Spinal cord (tissue), 10 donors: ENCODE measurements around the gene HHIP. TPM values are rescaled to one million over a fixed set of nuclear protein-coding genes. Genes with fewer than 3 reads are reported as not detected.
A peak's percentile ranks its signal among the peaks of the same experiment; 100 is the strongest.

Experiments
- DNase-seq, 6 donors: peaks; one replicate each; pipeline versions ENCODE4 v3.0.0 to v3.0.0-alpha.2; 2013 to 2015; ENCODE audit warnings: low spot score in 6 of 6, low read depth in 4 of 6
- H3K27ac ChIP-seq: one replicate; pipeline ENCODE4 v1.5.1; 2013; ENCODE audit warnings: low read depth, low read length, control low read depth
- H3K27me3 ChIP-seq: one replicate; pipeline ENCODE4 v1.6.1; 2013; ENCODE audit warnings: low read length; ENCODE audit not compliant: control insufficient read depth, insufficient read depth
- H3K36me3 ChIP-seq: one replicate; pipeline ENCODE4 v1.6.1; 2013; ENCODE audit warnings: low read length; ENCODE audit not compliant: control insufficient read depth, insufficient read depth
- H3K4me1 ChIP-seq: one replicate; pipeline ENCODE4 v1.6.1; 2013; ENCODE audit warnings: low read length; ENCODE audit not compliant: control insufficient read depth, insufficient read depth
- H3K4me3 ChIP-seq: one replicate; pipeline ENCODE4 v1.5.1; 2013; ENCODE audit warnings: low read depth, low read length, control low read depth
- H3K9me3 ChIP-seq: one replicate; pipeline ENCODE4 v1.6.1; 2013; ENCODE audit warnings: low read length; ENCODE audit not compliant: control insufficient read depth, insufficient read depth
- WGBS: methylation state at CpG from one replicate; pipeline ENCODE4 v1.1.5; 2013; ENCODE audit warnings: missing lambda C conversion rate; ENCODE audit not compliant: insufficient coverage; 5-methylcytosine and 5-hydroxymethylcytosine counted together
- polyA plus RNA-seq, 2 donors: library from polyadenylated mRNA; unstranded; fragments of 120-200 nt; gene quantifications; one replicate each; pipeline ENCODE4 v1.2.1, GENCODE V29; 2013; ENCODE audit not compliant: insufficient read length in 2 of 2
- total RNA-seq, 2 donors: library from RNA; depleted of rRNA in 1 of 2; stranded (reverse); fragments of 120-200 nt in 1 of 2; fragments of >200 nt in 1 of 2; gene quantifications; one replicate each; pipeline versions ENCODE4 v1.2.3 to v1.2.4, GENCODE V29; 2013 to 2014
- donor health status: healthy.

HHIP gene
- total and polyA plus RNA-seq, 4 donors: 9.9 to 36.1 (median 12.7) TPM

GRCh38 chr4:144634978-144635747, 10.8 kb upstream of the HHIP start:
- no peaks in the 10 kb centered on the region for H3K36me3 ChIP-seq
- DNase-seq: no peak
- H3K4me3 ChIP-seq: no peak overlapping the region
- whole genome bisulfite sequencing: 83% methylated on average over 1 of the region's 6 CpGs
- H3K9me3 ChIP-seq: no peaks in the 10 kb centered on the region
- no peak overlapping the region for H3K27ac ChIP-seq
- H3K27me3 ChIP-seq: no peaks in the 10 kb centered on the region
- no peaks in the 10 kb centered on the region for H3K4me1 ChIP-seq

GRCh38 chr4:144644368-144645101, 1.4 kb upstream of the HHIP start:
- peak in 1 of 6 donors; percentile 39 for DNase-seq
- peaks cover 19% of the 10 kb centered on the region for H3K4me1 ChIP-seq
- peaks cover 22% of the 10 kb centered on the region for H3K27me3 ChIP-seq
- H3K27ac ChIP-seq: no peak overlapping the region
- no peaks in the 10 kb centered on the region for H3K36me3 ChIP-seq
- no peaks in the 10 kb centered on the region for H3K9me3 ChIP-seq
- peak overlapping the region; percentile 62 for H3K4me3 ChIP-seq
- 88% methylated on average over 3 of the region's 12 CpGs for WGBS

GRCh38 chr4:144645102-144645630, 790 bp upstream of the HHIP start:
- H3K4me3 ChIP-seq: peak overlapping the region; percentile 62
- H3K9me3 ChIP-seq: no peaks in the 10 kb centered on the region
- 9% methylated on average over 19 of the region's 29 CpGs for WGBS
- H3K4me1 ChIP-seq: peaks cover 19% of the 10 kb centered on the region
- H3K36me3 ChIP-seq: no peaks in the 10 kb centered on the region
- H3K27ac ChIP-seq: peak overlapping the region; percentile 44
- H3K27me3 ChIP-seq: peaks cover 22% of the 10 kb centered on the region
- peak in 3 of 6 donors; percentile 19 to 47 (median 44) for DNase-seq

- Histone ChIP-seq H3K4me1 (peaks cover 19% of the 10 kb centered on the region), H3K27me3 (peaks cover 22% of the 10 kb centered on the region), H3K36me3 (no peaks in the 10 kb centered on the region), H3K9me3 (no peaks in the 10 kb centered on the region), H3K4me3 (peak overlapping the region; percentile 45), H3K27ac (peak overlapping the region; percentile 20)
- DNase-seq: peak in 3 of 6 donors; percentile 44 to 64 (median 61)
- WGBS: under 1% methylated on average over 21 of the region's 22 CpGs
These were observed 653 bp downstream of the HHIP start for GRCh38 chr4:144646523-144647094.

- DNase-seq: peak in 2 of 6 donors; percentile 48 to 66
- Histone ChIP-seq H3K27me3 (peaks cover 22% of the 10 kb centered on the region), H3K4me1 (peaks cover 19% of the 10 kb centered on the region), H3K9me3 (no peaks in the 10 kb centered on the region), H3K4me3 (peak overlapping the region; percentile 45), H3K36me3 (no peaks in the 10 kb centered on the region), H3K27ac (peak overlapping the region; percentile 1)
- WGBS: 0% methylated on average over 14 of the region's 20 CpGs
These were observed 1.2 kb downstream of the HHIP start for GRCh38 chr4:144647095-144647561.

GRCh38 chr4:144647590-144647989, 1.6 kb downstream of the HHIP start:
- H3K4me3 ChIP-seq: peak overlapping the region; percentile 45
- WGBS: no CpG with 5 or more reads among the region's 4 CpGs
- peaks cover 19% of the 10 kb centered on the region for H3K4me1 ChIP-seq
- DNase-seq: peak in 3 of 6 donors; percentile 29 to 84 (median 29)
- H3K27ac ChIP-seq: no peak overlapping the region
- H3K36me3 ChIP-seq: no peaks in the 10 kb centered on the region
- no peaks in the 10 kb centered on the region for H3K9me3 ChIP-seq
- H3K27me3 ChIP-seq: peaks cover 22% of the 10 kb centered on the region

GRCh38 chr4:144648042-144648441, 2.1 kb downstream of the HHIP start:
- H3K27ac ChIP-seq: no peak overlapping the region
- peak in 2 of 6 donors; percentile 19 to 55 for DNase-seq

GRCh38 chr4:144649646-144650045, 3.7 kb downstream of the HHIP start:
- peaks cover 20% of the 10 kb centered on the region for H3K27me3 ChIP-seq
- H3K36me3 ChIP-seq: no peaks in the 10 kb centered on the region
- peak in 2 of 6 donors; percentile 6 to 22 for DNase-seq
- H3K4me3 ChIP-seq: no peak overlapping the region
- H3K4me1 ChIP-seq: peaks cover 18% of the 10 kb centered on the region
- WGBS: no CpG with 5 or more reads among the region's 1 CpG
- H3K9me3 ChIP-seq: no peaks in the 10 kb centered on the region
- H3K27ac ChIP-seq: no peak overlapping the region

More at GRCh38 chr4:144648042-144648441, 2.1 kb downstream of the HHIP start:
- Histone ChIP-seq H3K36me3 (no peaks in the 10 kb centered on the region), H3K4me1 (peaks cover 19% of the 10 kb centered on the region), H3K4me3 (peak overlapping the region; percentile 45), H3K9me3 (no peaks in the 10 kb centered on the region), H3K27me3 (peaks cover 22% of the 10 kb centered on the region)
- no CpG with 5 or more reads among the region's 2 CpGs for WGBS

- Histone ChIP-seq H3K4me1 (peaks cover 10% of the 10 kb centered on the region), H3K9me3 (no peaks in the 10 kb centered on the region), H3K27ac (no peak overlapping the region), H3K27me3 (peaks cover 14% of the 10 kb centered on the region), H3K36me3 (no peaks in the 10 kb centered on the region), H3K4me3 (no peak overlapping the region)
- WGBS: no CpG with 5 or more reads among the region's 5 CpGs
- DNase-seq: peak in 1 of 6 donors; percentile 19
These were observed 4.5 kb downstream of the HHIP start for GRCh38 chr4:144650311-144651005.
